WTC11 (cell line): ENCODE data around the gene ZC3H12C. TPM values are rescaled to one million over a fixed set of nuclear protein-coding genes. Genes with fewer than 3 reads are reported as not detected.

Experiments
- ATAC-seq: fragments of 200-7000 bp; cut with Tn5 transposase; 2 replicates; pipeline ENCODE4 v1.10.0; 2021; ENCODE audit warnings: mild to moderate bottlenecking, moderate library complexity
- CTCF ChIA-PET: fragments of 300-600 bp; sonication (Branson Sonifier 250); formaldehyde crosslinking; loops from one replicate; lab custom pipeline; 2021; ENCODE audit warnings: antibody characterized with exemption; lab: Charles Lee
- POLR2A ChIA-PET: fragments of 350-600 bp; sonication (Branson Sonifier 250); formaldehyde crosslinking; loops from one replicate; lab custom pipeline; 2021; ENCODE audit warnings: antibody characterized with exemption; lab: Charles Lee
- DNase-seq: peaks from one replicate; pipeline ENCODE4 v3.0.0; 2021; ENCODE audit warnings: low spot score
- H3K27ac Mint-ChIP-seq: 2 replicates; pipeline ENCODE4 v1.8.0; 2021; ENCODE audit warnings: mixed read lengths
- H3K27me3 Mint-ChIP-seq: 2 replicates; pipeline ENCODE4 v1.8.0; 2021; ENCODE audit warnings: low read depth, mild to moderate bottlenecking, moderate library complexity, mixed read lengths
- H3K36me3 Mint-ChIP-seq: 2 replicates; pipeline ENCODE4 v1.8.0; 2021; ENCODE audit warnings: mixed read lengths
- H3K4me1 Mint-ChIP-seq: 2 replicates; pipeline ENCODE4 v1.8.0; 2022; ENCODE audit warnings: mixed read lengths
- H3K4me3 Mint-ChIP-seq: 2 replicates; pipeline ENCODE4 v1.8.0; 2021; ENCODE audit warnings: mild to moderate bottlenecking, moderate library complexity, mixed read lengths
- H3K9me3 Mint-ChIP-seq: 2 replicates; pipeline ENCODE4 v1.8.0; 2021; ENCODE audit warnings: mixed read lengths
- CBFB ChIP-seq: sonication (generic); formaldehyde crosslinking; IDR thresholded peaks from 2 replicates; pipeline ENCODE4 v1.8.1; 2022; ENCODE audit warnings: mild to moderate bottlenecking, low read depth, missing genetic modification reagents
- CREM ChIP-seq: sonication (generic); formaldehyde crosslinking; IDR thresholded peaks from 2 replicates; pipeline ENCODE4 v1.8.1; 2022; ENCODE audit warnings: mild to moderate bottlenecking, missing genetic modification reagents, moderate library complexity
- ESRRA ChIP-seq: sonication (generic); formaldehyde crosslinking; IDR thresholded peaks from 2 replicates; pipeline ENCODE4 v1.8.1; 2022; ENCODE audit warnings: mild to moderate bottlenecking, missing genetic modification reagents, borderline replicate concordance
- ETV6 ChIP-seq: sonication (generic); formaldehyde crosslinking; IDR thresholded peaks from 2 replicates; pipeline ENCODE4 v1.8.1; 2022; ENCODE audit warnings: mild to moderate bottlenecking, missing genetic modification reagents
- HMGXB4 ChIP-seq: sonication (generic); formaldehyde crosslinking; IDR thresholded peaks from 2 replicates; pipeline ENCODE4 v1.8.1; 2023; ENCODE audit warnings: mild to moderate bottlenecking, moderate library complexity, missing genetic modification reagents
- JAZF1 ChIP-seq: fragments of 250-450 bp; sonication (Bioruptor Pico); IDR thresholded peaks from 2 replicates; pipeline ENCODE4 v1.9.0; 2021; ENCODE audit warnings: moderate library complexity, mild to moderate bottlenecking, inconsistent platforms
- NFATC4 ChIP-seq: fragments of 250-450 bp; sonication (Bioruptor Pico); IDR thresholded peaks from 2 replicates; pipeline ENCODE4 v1.9.0; 2021; ENCODE audit warnings: mild to moderate bottlenecking
- SMAD4 ChIP-seq: sonication (generic); formaldehyde crosslinking; IDR thresholded peaks from 2 replicates; pipeline ENCODE4 v1.8.0; 2022; ENCODE audit warnings: mild to moderate bottlenecking, missing genetic modification reagents
- SOX15 ChIP-seq: fragments of 250-450 bp; sonication (Bioruptor Pico); IDR thresholded peaks from 2 replicates; pipeline ENCODE4 v1.9.0; 2021; ENCODE audit warnings: mild to moderate bottlenecking
- STAT6 ChIP-seq: sonication (generic); formaldehyde crosslinking; conservative IDR thresholded peaks from 2 replicates; pipeline ENCODE4 v1.8.1; 2023; ENCODE audit warnings: mild to moderate bottlenecking, low read depth, missing genetic modification reagents, moderate library complexity
- TCF7 ChIP-seq: sonication (generic); formaldehyde crosslinking; IDR thresholded peaks from 2 replicates; pipeline ENCODE4 v1.8.0; 2022; ENCODE audit warnings: mild to moderate bottlenecking, low read depth, missing genetic modification reagents, moderate library complexity
- USF1 ChIP-seq: sonication (generic); formaldehyde crosslinking; IDR thresholded peaks from 2 replicates; pipeline ENCODE4 v1.8.0; 2022; ENCODE audit warnings: mild to moderate bottlenecking, missing genetic modification reagents
- ZNF281 ChIP-seq: sonication (generic); formaldehyde crosslinking; IDR thresholded peaks from 2 replicates; pipeline ENCODE4 v1.8.0; 2023; ENCODE audit warnings: mild to moderate bottlenecking, missing genetic modification reagents
- total RNA-seq: library from RNA; stranded (reverse); gene quantifications from 3 replicates; pipeline ENCODE4 v1.2.3, GENCODE V29; 2021

The ZC3H12C gene
- total RNA-seq, 1 experiment from 2014 or later = 2.4 TPM

GRCh38 chr11:110148775-110149744, 55.9 kb downstream of the ZC3H12C start (continued):
- no peak for TF ChIP-seq HMGXB4 (CRISPR knock-in tag)
- TF ChIP-seq TCF7 (CRISPR knock-in tag) = no peak

GRCh38 chr11:110152199-110152598, 59.0 kb downstream of the ZC3H12C start:
- DNase-seq = no peak
- ChIA-PET CTCF (no interaction called here), POLR2A (no interaction called here)
- Mint-ChIP-seq H3K4me1 (peaks cover 6% of the 10 kb centered on the region; the same call in 1 of the 2 replicates), H3K27me3 (no peaks in the 10 kb centered on the region), H3K27ac (no peak overlapping the region)
- TF ChIP-seq ZNF281 (CRISPR knock-in tag) (no peak), ESRRA (CRISPR knock-in tag) (no peak), SMAD4 (CRISPR knock-in tag) (no peak), USF1 (CRISPR knock-in tag) (no peak), ETV6 (CRISPR knock-in tag) (no peak), STAT6 (CRISPR knock-in tag) (no peak), CREM (CRISPR knock-in tag) (no peak), NFATC4 (CRISPR knock-in tag) (no peak), SOX15 (CRISPR knock-in tag) (no peak), JAZF1 (CRISPR knock-in tag) (no peak)
- TF ChIP-seq, all 79 proteins: peak for 0
- ATAC-seq = no peak
- no peaks in the 10 kb centered on the region for H3K36me3 Mint-ChIP-seq
- H3K9me3 Mint-ChIP-seq = no peaks in the 10 kb centered on the region
- H3K4me3 Mint-ChIP-seq = no peak overlapping the region

- no peak overlapping the region for H3K4me3 Mint-ChIP-seq
- TF ChIP-seq CBFB = no peak
- H3K36me3 Mint-ChIP-seq = no peaks in the 10 kb centered on the region
- no peaks in the 10 kb centered on the region for H3K27me3 Mint-ChIP-seq
- ATAC-seq = no peak
- H3K27ac Mint-ChIP-seq = no peak overlapping the region
- no peak for DNase-seq
- ChIA-PET POLR2A (no interaction called here), CTCF (no interaction called here)
- no peaks in the 10 kb centered on the region for H3K9me3 Mint-ChIP-seq
- H3K4me1 Mint-ChIP-seq = peaks cover 6% of the 10 kb centered on the region
Observed at GRCh38 chr11:110153474-110153873, 60.3 kb downstream of the ZC3H12C start.
